COLO668 (cell line): ENCODE measurements around the gene GGT6.
"Not testable (repeated sequence)": the region's sequence is repeated elsewhere in the genome, so short reads cannot be mapped to it uniquely, and the experiment has no call there.

Source experiments
- DNase-seq: peaks from one replicate; lab custom pipeline; 2025; ENCODE audit not compliant: unreplicated experiment; lab: John Stamatoyannopoulos, UW

GGT6 gene, protein sequence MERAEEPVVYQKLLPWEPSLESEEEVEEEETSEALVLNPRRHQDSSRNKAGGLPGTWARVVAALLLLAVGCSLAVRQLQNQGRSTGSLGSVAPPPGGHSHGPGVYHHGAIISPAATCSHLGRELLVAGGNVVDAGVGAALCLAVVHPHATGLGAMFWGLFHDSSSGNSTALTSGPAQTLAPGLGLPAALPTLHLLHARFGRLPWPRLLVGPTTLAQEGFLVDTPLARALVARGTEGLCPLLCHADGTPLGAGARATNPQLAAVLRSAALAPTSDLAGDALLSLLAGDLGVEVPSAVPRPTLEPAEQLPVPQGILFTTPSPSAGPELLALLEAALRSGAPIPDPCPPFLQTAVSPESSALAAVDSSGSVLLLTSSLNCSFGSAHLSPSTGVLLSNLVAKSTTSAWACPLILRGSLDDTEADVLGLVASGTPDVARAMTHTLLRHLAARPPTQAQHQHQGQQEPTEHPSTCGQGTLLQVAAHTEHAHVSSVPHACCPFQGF

DNA sequence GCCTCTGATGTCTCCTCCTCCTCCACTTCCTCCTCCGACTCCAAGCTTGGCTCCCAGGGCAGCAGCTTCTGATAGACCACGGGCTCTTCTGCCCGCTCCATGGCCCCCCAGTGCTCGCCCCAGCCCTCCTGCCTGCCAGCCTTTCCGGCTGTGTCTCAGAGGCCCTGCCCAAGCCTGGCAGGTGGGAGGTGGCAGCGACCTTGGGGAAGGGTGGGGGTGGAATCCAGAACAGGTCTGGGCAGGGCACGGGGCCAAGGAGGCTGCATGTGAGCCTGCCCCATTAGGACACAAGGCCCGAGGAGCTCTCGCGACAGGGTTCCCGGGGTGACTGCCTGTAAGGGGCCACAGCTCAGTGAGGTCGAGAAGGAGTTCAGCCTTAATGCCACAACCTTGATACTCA, at the start of gene GGT6:
Gene GGT6 (minus strand): TSS at position 157 of the 400 bp plus-strand sequence. CDS start 56 bp downstream, at position 101.
- peak; percentile 36 for DNase-seq

DNA sequence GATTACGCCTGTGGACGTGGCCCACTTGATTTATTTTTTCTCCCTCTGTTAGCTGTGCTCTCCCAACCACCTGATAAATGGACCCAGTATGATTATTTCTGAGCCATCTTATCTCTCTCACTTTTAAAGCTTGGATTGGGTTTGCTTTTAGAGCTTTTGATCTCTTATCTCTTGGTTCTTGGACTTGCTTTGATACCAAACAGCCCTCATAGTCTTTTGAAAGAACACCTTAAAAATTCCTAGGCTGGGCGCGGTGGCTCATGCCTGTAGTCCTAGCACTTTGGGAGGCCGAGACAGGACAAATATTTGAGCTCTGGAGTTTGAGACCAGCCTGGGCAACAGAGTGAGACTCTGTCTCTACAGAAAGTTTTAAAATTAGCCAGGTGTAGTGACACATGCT, 49.8 kb upstream of the GGT6 start:
- no peak for DNase-seq

DNA sequence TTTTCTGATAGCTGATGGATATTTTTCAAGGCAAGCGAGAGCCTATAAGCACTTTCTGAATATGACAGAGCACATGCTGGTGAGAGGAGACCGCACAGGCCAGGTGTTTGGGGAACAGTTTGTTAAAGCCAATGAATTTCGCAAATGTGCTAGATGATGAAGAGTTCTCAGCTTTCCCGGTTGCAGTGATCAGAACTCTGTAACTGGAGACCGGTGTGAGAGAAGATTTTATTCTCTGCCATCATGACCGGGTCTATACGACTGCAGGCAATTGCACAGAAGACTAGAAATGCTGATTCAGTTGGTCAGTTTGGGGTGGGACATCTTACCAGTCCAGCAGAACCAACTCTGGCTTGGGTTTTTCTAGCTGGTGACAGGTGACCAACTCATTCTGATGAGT, 49.4 kb upstream of the GGT6 start:
- no peak for DNase-seq

DNA sequence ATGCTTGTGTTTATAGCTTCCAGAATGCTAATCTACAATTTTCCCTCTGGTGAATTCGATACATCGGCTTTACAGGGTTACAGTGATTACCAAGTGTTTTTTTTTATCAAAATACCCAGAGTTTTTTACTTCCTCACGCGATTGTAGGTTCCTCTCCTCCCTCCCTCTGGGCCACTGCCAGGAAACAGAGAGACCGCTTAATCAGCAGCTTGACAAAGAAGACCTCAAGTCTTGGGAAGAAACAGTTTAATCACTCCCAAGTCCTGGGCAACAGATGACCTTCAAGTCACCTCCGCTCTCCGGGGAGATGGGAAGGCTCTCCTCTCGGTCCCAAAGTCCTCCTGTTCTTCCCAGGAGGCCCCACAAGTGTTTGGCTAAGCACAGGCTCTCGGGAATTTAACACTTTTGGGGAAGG, 47.4 kb upstream of the GGT6 start:
- no peak for DNase-seq

DNA sequence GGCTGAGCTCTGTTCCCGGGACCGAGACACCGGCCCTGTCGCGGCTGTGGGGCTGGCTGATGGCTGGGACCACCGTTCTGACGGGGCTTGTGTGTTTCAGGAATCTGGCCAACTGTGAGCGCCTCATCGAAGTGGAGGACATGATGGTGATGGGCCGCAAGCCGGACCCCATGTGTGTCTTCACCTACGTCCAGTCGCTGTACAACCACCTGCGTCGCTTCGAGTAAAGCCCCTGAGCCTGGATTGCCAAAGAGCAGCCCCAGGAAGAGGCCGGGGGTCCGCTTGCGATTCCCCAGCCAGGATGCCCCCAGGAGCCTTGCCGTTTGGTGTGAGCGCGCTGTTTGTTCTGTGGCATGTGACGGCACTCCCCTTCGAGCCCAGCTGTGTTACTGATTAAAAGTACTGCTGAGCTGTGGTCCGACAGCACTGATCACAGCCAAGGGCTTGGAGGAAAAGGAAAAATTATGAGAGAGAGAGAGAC, 46.9 kb upstream of the GGT6 start:
- DNase-seq = no peak

DNA sequence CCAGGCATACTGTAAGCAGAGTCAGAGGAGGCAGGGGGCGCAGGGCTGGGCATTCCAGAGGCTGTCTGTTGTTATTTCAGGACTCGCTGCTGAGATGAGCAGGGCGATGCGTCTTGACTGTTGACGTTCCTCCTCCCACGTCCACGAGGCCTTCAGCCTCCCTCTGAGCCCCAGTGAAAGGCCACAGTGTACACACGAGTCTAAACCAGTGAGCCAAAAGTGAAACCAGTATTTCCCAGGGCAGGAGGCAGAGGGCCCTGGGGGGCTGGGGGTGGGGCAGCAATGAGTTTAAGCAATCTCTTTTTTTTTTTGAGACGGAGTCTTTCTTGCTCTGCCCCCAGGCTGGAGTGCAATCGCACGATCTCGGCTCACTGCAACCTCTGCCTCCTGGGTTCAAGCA, 45.4 kb upstream of the GGT6 start:
- DNase-seq = no peak

DNA sequence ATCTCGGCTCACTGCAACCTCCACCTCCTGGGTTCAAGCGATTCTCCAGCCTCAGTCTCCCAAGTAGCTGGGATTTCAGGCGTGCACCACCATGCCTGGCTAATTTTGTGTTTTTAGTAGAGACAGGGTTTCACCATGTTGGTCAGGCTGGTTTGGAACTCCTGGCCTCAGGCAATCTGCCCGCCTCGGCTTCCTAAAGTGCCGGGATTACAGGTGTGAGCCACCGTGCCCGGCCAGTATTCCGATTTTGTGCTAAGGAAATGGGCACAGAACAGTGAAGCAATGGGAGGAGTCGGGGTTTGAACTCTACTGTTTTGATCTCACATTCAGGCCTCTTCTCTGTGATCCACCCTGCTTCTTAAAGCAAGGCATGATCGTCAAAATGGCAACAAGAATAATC, 44.4 kb upstream of the GGT6 start:
- DNase-seq = not testable (repeated sequence)

DNA sequence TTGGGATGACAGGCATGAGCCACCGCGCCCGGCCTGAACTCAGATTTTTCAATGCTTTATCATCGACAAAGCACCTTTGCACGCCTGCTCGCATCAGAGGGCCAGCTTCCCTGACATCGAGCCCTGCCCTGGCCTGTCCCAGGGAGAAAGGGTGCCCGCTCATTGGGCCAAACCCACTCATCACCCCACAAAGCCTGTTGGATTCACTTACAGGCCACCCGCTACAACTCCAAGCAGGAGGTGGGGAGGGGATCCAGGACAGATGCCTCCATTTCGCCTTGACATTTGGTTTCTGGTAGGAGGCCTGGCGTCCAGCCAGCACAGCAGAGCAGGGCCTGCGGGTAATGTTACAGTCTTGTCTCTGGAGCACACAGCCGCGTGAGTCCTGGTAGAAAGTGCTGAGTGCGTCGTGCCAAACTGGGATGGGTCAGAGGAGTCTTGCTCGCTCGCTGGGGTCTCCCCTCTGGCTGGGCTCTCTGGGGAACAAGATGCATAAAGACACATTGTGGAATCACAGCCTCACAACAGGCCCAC, 43.8 kb upstream of the GGT6 start:
- peak; percentile 61 for DNase-seq

DNA sequence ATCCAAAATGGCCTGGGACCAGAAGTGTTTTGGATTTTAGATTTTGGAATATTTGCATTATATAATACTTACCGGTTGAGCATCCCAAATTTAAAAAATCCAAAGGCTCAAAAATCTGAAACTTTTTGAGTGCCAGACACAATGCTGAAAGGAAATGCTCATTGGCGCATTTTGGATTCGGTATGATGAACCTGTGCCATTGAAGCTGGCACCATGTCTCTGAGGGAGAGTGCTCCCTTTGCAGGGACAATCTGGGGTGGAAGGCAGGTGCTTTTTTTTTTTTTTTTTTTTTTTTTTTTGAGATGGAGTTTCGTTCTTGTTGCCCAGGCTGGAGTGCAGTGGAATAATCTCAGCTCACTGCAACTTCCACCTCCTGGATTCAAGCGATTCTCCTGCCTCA, 41.7 kb upstream of the GGT6 start:
- DNase-seq = no peak

DNA sequence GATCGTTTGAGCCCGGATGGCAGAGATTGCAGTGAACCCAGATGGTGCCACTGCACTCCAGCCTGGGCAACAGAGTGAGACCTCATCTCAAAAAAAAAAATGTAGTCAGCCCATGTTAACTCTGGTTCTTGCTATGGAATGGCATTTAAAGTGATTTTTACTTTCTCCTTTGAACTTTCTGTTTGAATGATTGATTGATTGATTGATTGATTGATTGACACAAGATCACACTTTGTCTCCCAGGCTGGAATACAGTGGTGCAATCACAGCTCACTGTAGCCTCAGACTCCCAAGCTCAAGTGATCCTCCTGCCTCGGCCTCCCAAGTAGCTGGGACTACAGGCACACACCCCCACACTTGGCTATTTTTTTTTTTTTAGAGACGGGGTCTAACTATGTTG, 40.9 kb upstream of the GGT6 start:
- DNase-seq = no peak

DNA sequence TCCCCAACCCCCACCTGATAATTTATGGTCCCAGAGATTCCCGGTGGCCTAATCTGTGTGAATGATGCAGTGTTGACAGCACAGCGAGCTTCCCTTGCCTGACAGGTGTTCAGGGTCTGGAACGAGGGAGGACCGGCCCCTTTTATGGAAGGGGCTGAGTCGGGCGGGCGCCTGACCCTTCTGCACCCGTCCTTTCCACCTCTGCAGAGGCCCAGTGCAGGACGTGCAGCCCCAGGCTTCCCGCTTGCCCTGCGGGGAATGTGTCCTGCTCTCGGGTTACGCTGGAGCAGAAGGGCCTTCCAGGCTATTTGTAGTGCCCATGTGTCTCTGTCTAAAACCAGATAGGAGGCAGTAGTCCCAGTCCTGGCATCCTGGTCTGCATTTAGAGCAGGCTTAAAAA, 40.2 kb upstream of the GGT6 start:
- DNase-seq = peak; percentile 70

DNA sequence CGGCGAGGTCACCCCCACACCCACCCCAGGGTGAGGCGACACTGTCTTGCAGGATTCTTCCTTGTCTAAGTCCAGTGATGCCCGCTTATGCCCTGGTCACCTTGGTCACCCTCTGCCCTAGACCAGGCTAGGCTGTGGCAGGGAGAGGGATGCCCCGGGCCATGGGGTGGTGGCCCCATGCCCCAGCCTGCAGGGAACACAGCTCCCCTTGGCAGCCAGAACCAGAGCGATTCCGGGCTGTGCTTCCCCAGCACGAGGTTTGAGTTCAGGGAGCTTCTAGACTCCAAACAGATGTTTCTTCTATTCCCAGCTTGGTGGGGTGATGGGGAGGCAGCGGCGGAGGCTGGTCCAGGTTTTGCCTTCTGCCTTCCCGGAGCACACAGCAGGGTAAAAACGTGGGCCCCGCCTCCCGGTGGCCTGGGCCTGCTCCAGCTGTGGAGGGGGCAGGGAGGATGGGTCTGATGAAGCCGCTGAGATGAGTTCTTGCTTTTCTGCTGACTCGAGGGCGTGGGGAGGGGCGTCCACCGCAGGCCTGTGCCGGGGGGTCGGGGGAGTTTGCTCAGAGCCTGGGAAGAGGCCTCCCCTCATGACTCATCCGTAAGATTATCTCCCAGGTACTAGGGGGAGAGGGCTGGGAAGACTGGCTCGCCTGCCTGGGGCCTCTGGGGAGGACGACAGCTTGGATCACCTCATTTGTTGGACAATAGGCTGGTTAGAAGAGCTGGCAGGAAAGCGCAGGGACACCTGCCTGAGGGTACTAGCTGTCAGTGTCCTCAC, 39.3 kb upstream of the GGT6 start:
- peak; percentile 82 for DNase-seq

DNA sequence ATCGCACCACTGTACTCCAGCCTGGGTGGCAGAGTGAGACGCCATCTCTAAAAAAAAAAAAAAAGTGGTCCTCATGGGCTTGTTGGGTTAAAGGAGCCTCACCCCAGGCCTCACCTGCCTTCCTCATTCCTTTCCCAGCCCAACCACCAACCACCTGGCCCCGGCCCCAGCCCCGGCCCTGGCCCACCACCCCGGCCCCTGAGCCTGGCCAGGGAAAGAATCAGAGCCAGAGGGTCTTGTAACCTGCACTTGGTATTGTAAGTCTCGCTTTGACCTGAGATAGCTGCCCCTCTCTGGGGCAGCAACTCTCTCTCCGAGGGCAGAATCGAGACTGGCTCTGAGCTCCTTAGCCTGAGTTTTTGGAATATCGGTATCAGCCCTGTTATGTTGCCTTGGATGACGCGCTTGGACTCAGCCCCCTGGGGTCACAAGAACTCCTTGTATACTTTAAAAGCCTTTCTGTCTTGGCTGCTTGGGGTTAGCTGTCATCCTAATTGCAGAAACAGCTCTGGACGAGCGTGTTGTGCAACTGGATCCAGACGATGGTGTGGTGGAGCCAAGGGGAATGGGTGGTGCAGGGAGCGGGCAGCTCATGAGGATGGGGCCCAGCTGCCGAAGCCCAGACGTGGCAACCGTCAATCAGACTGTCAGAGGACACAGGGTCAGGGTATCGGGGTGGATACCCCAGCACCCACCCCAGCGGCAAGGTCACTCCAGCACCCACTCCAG, 38.6 kb upstream of the GGT6 start:
- no peak for DNase-seq

DNA sequence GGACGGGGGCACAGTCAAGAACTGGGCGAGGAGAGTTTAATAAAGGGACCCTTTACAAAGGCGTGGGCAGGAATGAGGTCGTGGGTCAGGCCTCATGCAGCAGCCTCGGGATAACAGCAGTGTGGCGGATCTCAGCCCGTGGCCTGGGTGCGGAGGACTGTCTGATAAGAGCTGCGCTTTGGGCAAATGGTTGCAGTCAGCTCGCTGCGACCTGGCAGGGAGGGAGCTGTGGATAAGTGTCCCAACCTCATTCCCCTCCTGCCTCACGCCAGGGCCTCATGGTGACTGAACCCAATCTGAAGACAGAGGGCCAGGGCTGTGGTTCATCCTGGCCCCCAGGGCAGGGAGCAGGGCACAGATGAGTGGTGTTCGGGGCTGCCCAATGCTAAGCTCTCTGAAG, 37.6 kb upstream of the GGT6 start:
- DNase-seq = no peak

DNA sequence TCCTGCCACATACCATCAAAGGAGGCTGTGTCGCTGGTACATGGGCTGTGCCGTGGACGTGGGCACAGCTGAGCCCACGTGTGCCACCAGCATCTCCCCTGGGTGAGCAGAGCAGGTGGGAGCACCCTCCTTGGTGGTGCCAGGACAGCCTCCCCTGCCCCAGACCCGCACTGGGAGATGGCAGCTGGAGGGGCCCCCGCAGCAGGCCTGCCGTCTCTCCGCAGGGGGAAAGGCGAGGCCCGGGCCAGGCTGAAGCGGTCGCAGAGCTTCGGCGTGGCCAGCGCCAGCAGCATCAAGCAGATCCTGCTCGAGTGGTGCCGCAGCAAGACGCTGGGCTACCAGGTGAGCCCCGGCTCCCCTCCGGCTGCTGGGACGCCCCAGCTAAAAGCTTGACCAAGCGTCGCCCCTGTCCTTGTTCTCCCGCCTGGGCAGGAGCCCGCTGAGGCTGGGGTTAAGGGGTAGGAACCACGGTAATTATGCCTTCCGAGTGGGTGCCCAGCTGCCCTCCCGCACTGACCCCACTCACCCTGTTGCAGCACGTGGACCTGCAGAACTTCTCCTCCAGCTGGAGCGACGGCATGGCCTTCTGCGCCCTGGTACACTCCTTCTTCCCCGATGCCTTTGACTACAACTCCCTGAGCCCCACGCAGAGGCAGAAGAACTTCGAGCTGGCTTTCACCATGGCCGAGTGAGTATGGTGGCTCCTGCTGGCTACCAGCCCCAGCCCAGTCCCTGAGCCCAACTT, 36.4 kb upstream of the GGT6 start:
- DNase-seq = no peak

DNA sequence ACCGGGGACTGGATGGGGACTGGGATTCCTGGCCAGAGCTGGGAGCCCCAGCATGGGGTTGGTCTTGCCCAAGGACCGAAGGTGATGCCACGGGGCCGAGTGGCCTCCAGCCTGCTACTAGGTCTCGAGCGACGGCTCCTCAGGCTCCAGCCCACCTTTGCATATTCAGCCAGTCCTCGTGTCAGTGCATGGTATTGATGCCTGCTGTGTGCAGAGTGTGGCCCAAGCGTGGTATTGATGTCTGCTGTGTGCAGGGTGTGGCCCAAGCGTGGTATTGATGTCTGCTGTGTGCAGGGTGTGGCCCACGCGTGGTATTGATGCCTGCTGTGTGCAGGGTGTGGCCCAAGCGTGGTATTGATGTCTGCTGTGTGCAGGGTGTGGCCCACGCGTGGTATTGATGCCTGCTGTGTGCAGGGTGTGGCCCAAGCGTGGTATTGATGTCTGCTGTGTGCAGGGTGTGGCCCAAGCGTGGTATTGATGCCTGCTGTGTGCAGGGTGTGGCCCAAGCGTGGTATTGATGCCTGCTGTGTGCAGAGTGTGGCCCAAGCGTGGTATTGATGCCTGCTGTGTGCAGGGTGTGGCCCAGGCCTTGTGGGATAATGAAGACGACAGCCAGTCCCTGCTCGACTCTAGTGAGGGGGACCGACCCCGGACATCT, 35.4 kb upstream of the GGT6 start:
- not testable (repeated sequence) for DNase-seq

DNA sequence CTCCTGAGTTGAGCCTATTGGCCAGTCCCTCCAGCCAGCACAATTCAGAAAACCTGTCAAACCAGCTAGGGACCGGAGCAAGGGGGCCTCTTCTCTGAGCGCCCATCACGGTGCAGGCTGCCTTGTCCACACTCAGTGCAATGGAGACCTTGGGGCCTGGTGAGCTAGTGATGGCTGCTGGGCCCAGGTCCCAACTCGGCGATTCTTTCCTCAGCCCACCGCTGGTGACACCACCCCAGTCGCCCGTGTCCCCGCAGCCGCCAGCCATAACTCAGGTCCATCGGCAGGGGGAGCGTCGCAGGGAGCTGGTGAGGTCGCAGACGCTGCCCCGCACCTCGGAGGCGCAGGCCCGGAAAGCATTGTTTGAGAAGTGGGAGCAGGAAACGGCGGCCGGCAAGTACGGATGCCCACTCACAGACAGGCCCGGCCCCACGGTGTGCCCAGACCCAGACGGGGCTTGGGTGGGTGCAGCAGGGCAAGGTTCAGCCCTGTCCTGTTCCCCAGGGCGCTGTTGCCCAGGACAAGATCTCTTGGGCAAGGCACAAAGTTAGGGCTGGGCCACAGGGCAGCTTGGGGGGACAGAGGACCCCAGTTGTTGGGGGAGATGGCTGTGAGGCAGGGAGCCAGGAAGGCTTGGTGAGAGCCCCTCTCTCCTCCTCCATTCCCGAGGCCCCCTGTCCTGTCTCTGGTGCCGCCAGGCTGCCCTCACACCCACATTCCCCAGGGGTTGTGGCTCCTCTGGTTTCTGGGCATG, 34.7 kb upstream of the GGT6 start:
- peak; percentile 57 for DNase-seq

DNA sequence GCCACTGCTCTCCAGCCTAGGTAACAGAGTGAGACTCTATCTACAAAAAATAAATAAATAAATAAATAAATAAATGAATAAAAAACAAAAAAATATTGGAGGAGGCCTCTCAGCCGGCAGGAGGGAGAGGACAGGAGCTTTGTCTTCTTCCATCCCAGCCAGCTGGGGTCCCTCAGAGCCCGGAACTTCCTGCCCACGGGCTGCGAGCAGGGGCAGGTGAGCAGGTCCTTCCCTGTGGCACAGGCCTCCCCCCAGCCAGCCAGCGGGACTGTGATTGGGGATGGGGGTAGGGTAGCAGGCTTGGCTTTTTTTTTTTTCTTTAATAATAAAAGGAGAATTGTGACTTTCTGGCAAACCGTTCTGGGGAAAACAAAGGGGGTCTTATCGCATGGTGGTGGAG, 34.0 kb upstream of the GGT6 start:
- DNase-seq = no peak

DNA sequence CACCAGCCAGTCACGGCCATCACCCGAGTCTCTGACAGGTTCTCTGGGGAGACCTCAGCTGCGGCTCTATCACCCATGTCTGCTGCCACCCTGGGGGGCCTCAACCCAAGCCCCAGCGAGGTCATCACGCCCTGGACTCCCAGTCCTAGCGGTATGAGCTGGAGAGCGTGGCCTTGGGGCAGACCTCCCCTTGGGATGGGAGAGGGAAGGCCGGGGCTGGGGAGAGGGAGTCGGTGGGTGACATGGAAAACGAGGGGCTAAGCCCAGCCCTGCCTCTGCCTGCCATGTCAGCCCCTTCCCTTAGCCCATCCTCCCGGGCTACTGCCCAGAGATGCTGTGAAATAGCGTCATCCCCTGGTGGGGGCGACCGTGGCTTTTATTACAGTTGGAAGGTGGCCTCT, 32.6 kb upstream of the GGT6 start:
- no peak for DNase-seq
